Nephron progenitor cell (in vitro differentiated cells): Measurements from ENCODE around the gene SIGLEC10.
"Not testable (repeated sequence)": the region's sequence is repeated elsewhere in the genome, so short reads cannot be mapped to it uniquely, and the experiment has no call there.

Experiments
- DNase-seq: peaks from one replicate; pipeline ENCODE4 v3.0.0; 2021
- H3K27ac Mint-ChIP-seq: 2 replicates; pipeline ENCODE4 v1.8.0; 2021; ENCODE audit warnings: mild to moderate bottlenecking, moderate library complexity, mixed read lengths
- H3K27me3 Mint-ChIP-seq: 2 replicates; pipeline ENCODE4 v1.8.0; 2021; ENCODE audit warnings: mild to moderate bottlenecking, low read depth, mixed read lengths; ENCODE audit not compliant: poor library complexity
- H3K36me3 Mint-ChIP-seq: 2 replicates; pipeline ENCODE4 v1.8.0; 2021; ENCODE audit warnings: low read depth, mixed read lengths
- H3K4me1 Mint-ChIP-seq: 2 replicates; pipeline ENCODE4 v1.8.0; 2021; ENCODE audit warnings: mixed read lengths
- H3K4me3 Mint-ChIP-seq: 2 replicates; pipeline ENCODE4 v1.8.0; 2021; ENCODE audit warnings: mild to moderate bottlenecking, moderate library complexity, mixed read lengths
- H3K9me3 Mint-ChIP-seq: 2 replicates; pipeline ENCODE4 v1.8.0; 2021; ENCODE audit warnings: mild to moderate bottlenecking, moderate library complexity, mixed read lengths
- CTCF ChIP-seq: fragments of 200-600 bp; sonication (generic); IDR thresholded peaks from 2 replicates; pipeline ENCODE4 v1.5.0; 2021; ENCODE audit warnings: antibody characterized with exemption

The SIGLEC10 gene

DNA sequence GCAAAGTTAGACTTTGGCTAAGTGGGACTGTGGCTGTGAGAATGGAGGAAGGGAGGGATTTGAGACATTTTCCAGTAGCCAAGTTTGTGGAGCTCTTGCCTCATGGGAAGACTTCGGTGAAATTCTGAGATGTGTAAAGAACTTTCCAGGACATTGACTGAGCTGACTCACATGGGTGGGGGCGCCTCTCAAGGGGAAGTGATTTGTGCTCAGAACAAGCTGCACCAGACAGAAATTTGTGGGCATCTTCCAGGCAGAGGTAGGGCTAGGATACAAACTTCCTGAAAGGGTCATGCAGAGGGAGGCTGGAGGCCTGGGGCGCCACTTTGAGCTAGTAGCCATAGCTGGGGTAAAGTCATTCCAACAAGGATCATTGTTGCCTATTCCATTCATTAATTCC lies 9.8 kb upstream of the SIGLEC10 start:
- Mint-ChIP-seq H3K4me1 (no peaks in the 10 kb centered on the region), H3K36me3 (no peaks in the 10 kb centered on the region), H3K27me3 (peaks cover 34% of the 10 kb centered on the region), H3K4me3 (no peak overlapping the region), H3K9me3 (peaks cover 33% of the 10 kb centered on the region), H3K27ac (no peak overlapping the region)
- DNase-seq: no peak
- no peak for TF ChIP-seq CTCF

DNA sequence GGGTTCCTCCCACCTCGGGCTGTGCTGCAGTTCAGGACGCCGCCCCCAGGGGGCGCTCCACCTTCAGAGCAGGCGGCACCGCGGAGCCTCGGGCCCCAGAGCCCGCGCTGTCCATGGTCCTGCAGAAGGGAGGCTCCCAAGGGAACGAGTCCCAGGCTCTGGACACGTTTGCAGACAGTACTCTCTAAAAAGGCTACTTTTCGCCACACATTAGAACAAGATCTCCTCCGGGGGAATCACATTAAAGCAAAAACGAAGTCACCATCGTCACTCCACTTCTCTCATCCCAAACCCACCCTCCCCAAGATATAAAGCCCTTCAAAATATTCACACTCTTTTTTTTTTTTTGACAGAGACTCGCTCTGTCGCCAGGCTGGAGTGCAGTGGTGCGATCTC lies 4.6 kb upstream of the SIGLEC10 start:
- Mint-ChIP-seq H3K36me3 (no peaks in the 10 kb centered on the region), H3K27me3 (peaks cover 14% of the 10 kb centered on the region), H3K4me1 (no peaks in the 10 kb centered on the region), H3K9me3 (peaks cover 21% of the 10 kb centered on the region), H3K4me3 (no peak overlapping the region), H3K27ac (no peak overlapping the region)
- peak; percentile 100 for TF ChIP-seq CTCF
- peak; percentile 99 for DNase-seq

DNA sequence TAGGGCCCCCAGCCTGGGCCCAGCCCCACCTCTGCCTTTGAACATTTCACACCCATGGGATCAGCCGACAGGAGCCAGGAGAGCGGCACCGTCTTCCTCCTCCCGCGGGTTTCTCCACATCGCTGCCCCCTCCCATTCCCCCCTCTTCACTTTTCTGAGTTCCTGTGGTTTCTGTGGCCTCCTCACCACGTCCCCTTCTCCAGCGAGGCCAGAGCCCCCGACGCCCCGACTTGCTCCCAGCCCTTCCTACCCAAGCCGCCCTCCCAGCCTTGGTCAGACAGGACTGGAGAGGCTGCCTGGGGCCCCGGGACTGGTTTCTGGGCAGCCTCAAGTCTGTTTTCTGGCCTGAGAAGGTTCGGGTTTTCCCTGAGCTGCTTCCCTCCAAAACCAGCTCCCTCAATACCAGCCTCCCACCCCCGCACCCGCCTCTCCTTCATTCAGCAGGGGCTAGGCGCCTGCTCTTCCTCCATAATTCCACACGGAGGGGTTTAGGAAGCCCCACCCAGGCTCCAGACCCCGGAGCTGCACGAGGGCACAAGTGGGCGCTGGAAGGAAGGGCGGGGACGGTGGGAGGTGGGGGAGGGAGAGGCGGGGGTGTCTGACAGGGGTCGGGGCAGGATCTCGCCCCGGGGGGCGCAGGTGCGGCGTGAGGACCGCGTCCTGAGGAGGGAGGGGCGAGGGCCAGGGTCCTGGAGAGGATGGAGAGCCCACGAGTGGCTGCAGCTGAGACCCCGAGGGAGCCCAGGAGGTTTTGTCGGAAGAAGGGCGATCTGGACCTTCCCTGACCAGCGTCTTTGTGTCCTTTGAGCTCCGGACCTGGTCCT lies 4.0 kb upstream of the SIGLEC10 start:
- H3K27me3 Mint-ChIP-seq: peaks cover 14% of the 10 kb centered on the region
- no peak overlapping the region for H3K4me3 Mint-ChIP-seq
- DNase-seq: peak; percentile 13

GRCh38 chr19:51420511-51420910 lies 3.1 kb upstream of the SIGLEC10 start:
- H3K4me1 Mint-ChIP-seq, H3K27ac Mint-ChIP-seq, H3K4me3 Mint-ChIP-seq, DNase-seq, H3K36me3 Mint-ChIP-seq: not testable (repeated sequence)
- Mint-ChIP-seq H3K9me3 (peaks cover 15% of the 10 kb centered on the region), H3K27me3 (peaks cover 14% of the 10 kb centered on the region)

More for the DNA sequence above, 4.0 kb upstream of the SIGLEC10 start:
- no peaks in the 10 kb centered on the region for H3K36me3 Mint-ChIP-seq
- no peak overlapping the region for H3K27ac Mint-ChIP-seq
- no peak for TF ChIP-seq CTCF
- H3K9me3 Mint-ChIP-seq: peaks cover 21% of the 10 kb centered on the region
- H3K4me1 Mint-ChIP-seq: no peaks in the 10 kb centered on the region

DNA sequence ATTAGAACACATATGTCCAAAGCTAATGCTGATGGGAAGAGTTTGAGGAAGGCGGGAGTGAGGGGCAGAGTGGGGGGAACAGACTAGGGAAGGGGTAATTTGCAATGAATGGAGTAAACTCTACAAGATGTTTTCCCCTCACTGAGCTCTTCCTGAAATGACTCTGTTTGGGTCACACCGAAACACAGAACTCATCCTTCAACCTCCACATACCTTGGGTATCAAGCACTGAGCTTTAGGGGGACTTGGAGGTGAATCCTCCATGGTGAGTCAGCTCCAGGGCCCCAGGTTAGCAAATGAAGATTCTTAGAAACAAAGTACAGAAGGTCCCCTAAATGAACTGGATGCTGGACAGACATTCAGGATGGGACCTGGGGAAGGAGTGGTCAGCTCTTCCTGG lies 1.3 kb upstream of the SIGLEC10 start:
- no peak overlapping the region for H3K4me3 Mint-ChIP-seq
- TF ChIP-seq CTCF: no peak
- no peaks in the 10 kb centered on the region for H3K4me1 Mint-ChIP-seq
- peaks cover 9% of the 10 kb centered on the region for H3K27me3 Mint-ChIP-seq
- no peak overlapping the region for H3K27ac Mint-ChIP-seq
- DNase-seq: no peak
- H3K36me3 Mint-ChIP-seq: no peaks in the 10 kb centered on the region
- peaks cover 12% of the 10 kb centered on the region for H3K9me3 Mint-ChIP-seq

- Mint-ChIP-seq H3K4me3 (no peak overlapping the region), H3K27ac (no peak overlapping the region), H3K4me1 (no peaks in the 10 kb centered on the region), H3K9me3 (peaks cover 3% of the 10 kb centered on the region), H3K27me3 (peaks cover 9% of the 10 kb centered on the region), H3K36me3 (no peaks in the 10 kb centered on the region)
- DNase-seq: no peak
- no peak for TF ChIP-seq CTCF
Observed at GRCh38 chr19:51417810-51418157, 342 bp upstream of the SIGLEC10 start.

- not testable (repeated sequence) for H3K4me3 Mint-ChIP-seq
Observed at GRCh38 chr19:51416422-51416821, 1.0 kb downstream of the SIGLEC10 start.

More at GRCh38 chr19:51416422-51416821, 1.0 kb downstream of the SIGLEC10 start:
- not testable (repeated sequence) for H3K36me3 Mint-ChIP-seq, DNase-seq, H3K9me3 Mint-ChIP-seq, H3K27ac Mint-ChIP-seq, H3K27me3 Mint-ChIP-seq, H3K4me1 Mint-ChIP-seq
